Ishikawa (cell line): Measurements from ENCODE around the gene SP3.

Source experiments
- CEBPB ChIP-seq: IDR thresholded peaks from 2 replicates; pipeline ENCODE4 v1.6.1; 2012
- EP300 ChIP-seq: IDR thresholded peaks from 2 replicates; pipeline ENCODE4 v1.6.1; 2012; ENCODE audit warnings: borderline replicate concordance
- NFIC ChIP-seq: IDR thresholded peaks from 2 replicates; pipeline ENCODE4 v1.6.1; 2012
- RAD21 ChIP-seq: IDR thresholded peaks from 2 replicates; pipeline ENCODE4 v1.6.1; 2012; ENCODE audit warnings: low read depth
- TAF1 ChIP-seq: IDR thresholded peaks from 2 replicates; pipeline ENCODE4 v1.6.1; 2012; ENCODE audit warnings: low read depth, mild to moderate bottlenecking
- USF1 ChIP-seq: IDR thresholded peaks from 2 replicates; pipeline ENCODE4 v1.6.1; 2012
- YY1 ChIP-seq: IDR thresholded peaks from 2 replicates; pipeline ENCODE4 v1.6.1; 2012; ENCODE audit warnings: low read depth
- ZBTB7A ChIP-seq: IDR thresholded peaks from 2 replicates; pipeline ENCODE4 v1.6.1; 2012; ENCODE audit warnings: low read depth
- TF ChIP-seq, protein P1 (sequence below): IDR thresholded peaks from 2 replicates; pipeline ENCODE4 v1.6.1; 2012; ENCODE audit warnings: low read depth, mild to moderate bottlenecking
- TF ChIP-seq, protein P2 (sequence below): IDR thresholded peaks from 2 replicates; pipeline ENCODE4 v1.6.1; 2012

GRCh38 chr2:174003720-174004695 is 38.8 kb upstream of the SP3 start:
- TF ChIP-seq, protein P1, sequence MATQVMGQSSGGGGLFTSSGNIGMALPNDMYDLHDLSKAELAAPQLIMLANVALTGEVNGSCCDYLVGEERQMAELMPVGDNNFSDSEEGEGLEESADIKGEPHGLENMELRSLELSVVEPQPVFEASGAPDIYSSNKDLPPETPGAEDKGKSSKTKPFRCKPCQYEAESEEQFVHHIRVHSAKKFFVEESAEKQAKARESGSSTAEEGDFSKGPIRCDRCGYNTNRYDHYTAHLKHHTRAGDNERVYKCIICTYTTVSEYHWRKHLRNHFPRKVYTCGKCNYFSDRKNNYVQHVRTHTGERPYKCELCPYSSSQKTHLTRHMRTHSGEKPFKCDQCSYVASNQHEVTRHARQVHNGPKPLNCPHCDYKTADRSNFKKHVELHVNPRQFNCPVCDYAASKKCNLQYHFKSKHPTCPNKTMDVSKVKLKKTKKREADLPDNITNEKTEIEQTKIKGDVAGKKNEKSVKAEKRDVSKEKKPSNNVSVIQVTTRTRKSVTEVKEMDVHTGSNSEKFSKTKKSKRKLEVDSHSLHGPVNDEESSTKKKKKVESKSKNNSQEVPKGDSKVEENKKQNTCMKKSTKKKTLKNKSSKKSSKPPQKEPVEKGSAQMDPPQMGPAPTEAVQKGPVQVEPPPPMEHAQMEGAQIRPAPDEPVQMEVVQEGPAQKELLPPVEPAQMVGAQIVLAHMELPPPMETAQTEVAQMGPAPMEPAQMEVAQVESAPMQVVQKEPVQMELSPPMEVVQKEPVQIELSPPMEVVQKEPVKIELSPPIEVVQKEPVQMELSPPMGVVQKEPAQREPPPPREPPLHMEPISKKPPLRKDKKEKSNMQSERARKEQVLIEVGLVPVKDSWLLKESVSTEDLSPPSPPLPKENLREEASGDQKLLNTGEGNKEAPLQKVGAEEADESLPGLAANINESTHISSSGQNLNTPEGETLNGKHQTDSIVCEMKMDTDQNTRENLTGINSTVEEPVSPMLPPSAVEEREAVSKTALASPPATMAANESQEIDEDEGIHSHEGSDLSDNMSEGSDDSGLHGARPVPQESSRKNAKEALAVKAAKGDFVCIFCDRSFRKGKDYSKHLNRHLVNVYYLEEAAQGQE: no peak
- TF ChIP-seq, protein P2, sequence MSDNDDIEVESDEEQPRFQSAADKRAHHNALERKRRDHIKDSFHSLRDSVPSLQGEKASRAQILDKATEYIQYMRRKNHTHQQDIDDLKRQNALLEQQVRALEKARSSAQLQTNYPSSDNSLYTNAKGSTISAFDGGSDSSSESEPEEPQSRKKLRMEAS: no peak
- no peak for TF ChIP-seq YY1
- no peak for TF ChIP-seq NFIC
- no peak for TF ChIP-seq EP300
- no peak for TF ChIP-seq USF1
- no peak for TF ChIP-seq TAF1
- no peak for TF ChIP-seq CEBPB
- peak; percentile 33; the same call in 1 of the 2 replicates for TF ChIP-seq RAD21
- no peak for TF ChIP-seq ZBTB7A
